Tibial artery (tissue), 4 donors: ENCODE results near the gene STK32C.

ENCODE experiments used
- DNase-seq, 2 donors: peaks; one replicate each; pipeline ENCODE4 v3.0.0-alpha.2; 2019
- H3K27ac ChIP-seq, 2 donors: fragments of 200-600 bp; sonication (generic) in 1 of 2; 1 replicate in 1 of 2; 2 replicates in 1 of 2; pipeline ENCODE4 v1.5.1; 2018 to 2019; ENCODE audit warnings: mild to moderate bottlenecking in 1 of 2
- H3K27me3 ChIP-seq, 2 donors: fragments of 200-600 bp; sonication (generic) in 1 of 2; one replicate each; pipeline versions ENCODE4 v1.5.1 to v1.6.0; 2016 to 2019
- H3K36me3 ChIP-seq, 3 donors: fragments of 200-600 bp; sonication (generic) in 2 of 3; one replicate each; pipeline ENCODE4 v1.5.1; 2016 to 2019; ENCODE audit warnings: mild to moderate bottlenecking in 2 of 3
- H3K4me1 ChIP-seq, 4 donors: fragments of 200-600 bp; sonication (generic) in 2 of 4; 1 replicate in 3 of 4; 2 replicates in 1 of 4; pipeline ENCODE4 v1.5.1; 2016 to 2019
- H3K4me3 ChIP-seq, 2 donors: fragments of 200-600 bp; sonication (generic) in 1 of 2; 1 replicate in 1 of 2; 2 replicates in 1 of 2; pipeline ENCODE4 v1.5.1; 2018 to 2019; ENCODE audit warnings: mild to moderate bottlenecking in 2 of 2
- H3K9me3 ChIP-seq, 3 donors: fragments of 200-600 bp; sonication (generic) in 1 of 3; one replicate each; pipeline ENCODE4 v1.5.1; 2016 to 2019
- intact Hi-C: fragments of 100-400 bp; cut with DNase I; formaldehyde crosslinking; loops from one replicate; pipeline ENCODE4 v1.15.0; 2023; ENCODE audit warnings: low total_unique reads
- TF ChIP-seq, protein P1 (sequence below), 2 experiments: fragments of 200-600 bp in 1 of 2; fragments of 450-650 bp in 1 of 2; IDR thresholded peaks; one replicate each; pipeline ENCODE4 v1.5.1; 2017 to 2019; ENCODE audit warnings: antibody characterized with exemption in 2 of 2, mild to moderate bottlenecking in 1 of 2, moderate library complexity in 1 of 2

The STK32C gene

GRCh38 chr10:132328738-132329137 is 21.0 kb upstream of the STK32C start:
- no peak overlapping the region for H3K4me3 ChIP-seq
- TF ChIP-seq, protein P1, sequence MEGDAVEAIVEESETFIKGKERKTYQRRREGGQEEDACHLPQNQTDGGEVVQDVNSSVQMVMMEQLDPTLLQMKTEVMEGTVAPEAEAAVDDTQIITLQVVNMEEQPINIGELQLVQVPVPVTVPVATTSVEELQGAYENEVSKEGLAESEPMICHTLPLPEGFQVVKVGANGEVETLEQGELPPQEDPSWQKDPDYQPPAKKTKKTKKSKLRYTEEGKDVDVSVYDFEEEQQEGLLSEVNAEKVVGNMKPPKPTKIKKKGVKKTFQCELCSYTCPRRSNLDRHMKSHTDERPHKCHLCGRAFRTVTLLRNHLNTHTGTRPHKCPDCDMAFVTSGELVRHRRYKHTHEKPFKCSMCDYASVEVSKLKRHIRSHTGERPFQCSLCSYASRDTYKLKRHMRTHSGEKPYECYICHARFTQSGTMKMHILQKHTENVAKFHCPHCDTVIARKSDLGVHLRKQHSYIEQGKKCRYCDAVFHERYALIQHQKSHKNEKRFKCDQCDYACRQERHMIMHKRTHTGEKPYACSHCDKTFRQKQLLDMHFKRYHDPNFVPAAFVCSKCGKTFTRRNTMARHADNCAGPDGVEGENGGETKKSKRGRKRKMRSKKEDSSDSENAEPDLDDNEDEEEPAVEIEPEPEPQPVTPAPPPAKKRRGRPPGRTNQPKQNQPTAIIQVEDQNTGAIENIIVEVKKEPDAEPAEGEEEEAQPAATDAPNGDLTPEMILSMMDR (IDR thresholded peaks at IDR 0.05) = no peak
- H3K36me3 ChIP-seq = peaks cover 0 to 8% (median 0%) of the 10 kb centered on the region in 3 donors
- intact Hi-C loops = no loop called here
- no peaks in the 10 kb centered on the region for H3K27me3 ChIP-seq
- no peak overlapping the region for H3K27ac ChIP-seq
- peaks cover 0 to 35% (median 23%) of the 10 kb centered on the region in 4 donors for H3K4me1 ChIP-seq
- DNase-seq = peak in 1 of 2 donors; percentile 34
- no peaks in the 10 kb centered on the region for H3K9me3 ChIP-seq

DNA sequence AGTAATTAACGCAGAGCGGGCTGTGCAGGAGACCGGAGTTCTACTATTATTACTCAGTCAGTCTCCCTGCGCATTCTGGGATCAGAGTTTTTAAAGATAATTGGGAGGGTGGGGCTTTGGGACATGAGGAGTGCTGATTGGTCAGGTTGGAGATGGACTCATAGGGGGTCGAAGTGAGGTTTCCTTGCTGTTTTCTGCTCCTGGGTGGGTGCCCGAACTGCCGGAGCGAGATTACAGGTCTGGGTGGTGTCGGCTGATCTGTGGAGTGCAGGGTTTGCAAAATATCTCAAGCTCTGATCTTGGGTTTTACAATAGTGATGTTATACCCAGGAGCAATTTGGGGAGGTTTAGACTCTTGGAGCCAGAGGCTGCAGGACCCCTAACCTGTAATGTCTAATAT is 20.4 kb upstream of the STK32C start:
- no peak overlapping the region for H3K4me3 ChIP-seq
- no peak for DNase-seq
- TF ChIP-seq, protein P1 (IDR thresholded peaks at IDR 0.05) = no peak
- H3K36me3 ChIP-seq = peaks cover 0 to 8% (median 0%) of the 10 kb centered on the region in 3 donors
- intact Hi-C loops = no loop called here
- H3K27me3 ChIP-seq = no peaks in the 10 kb centered on the region
- H3K9me3 ChIP-seq = no peaks in the 10 kb centered on the region
- H3K4me1 ChIP-seq = peaks cover 0 to 34% (median 23%) of the 10 kb centered on the region in 4 donors
- H3K27ac ChIP-seq = no peak overlapping the region

- no peak overlapping the region for H3K27ac ChIP-seq
- no peaks in the 10 kb centered on the region for H3K27me3 ChIP-seq
- intact Hi-C loops = no loop called here
- H3K9me3 ChIP-seq = no peaks in the 10 kb centered on the region
- peak in 1 of 2 donors; percentile 16 for DNase-seq
- no peak overlapping the region for H3K4me3 ChIP-seq
- TF ChIP-seq, protein P1 (IDR thresholded peaks at IDR 0.05) = no peak
- peaks cover 0 to 8% (median 0%) of the 10 kb centered on the region in 3 donors for H3K36me3 ChIP-seq
- peaks cover 0 to 25% (median 14%) of the 10 kb centered on the region in 4 donors for H3K4me1 ChIP-seq
Observed at GRCh38 chr10:132326925-132327324, 19.2 kb upstream of the STK32C start.

- Histone ChIP-seq H3K9me3 (no peaks in the 10 kb centered on the region), H3K36me3 (peaks cover 0 to 8% (median 0%) of the 10 kb centered on the region in 3 donors), H3K27me3 (no peaks in the 10 kb centered on the region), H3K4me1 (peaks cover 0 to 25% (median 14%) of the 10 kb centered on the region in 4 donors), H3K27ac (no peak overlapping the region), H3K4me3 (no peak overlapping the region)
- intact Hi-C loops = no loop called here
- TF ChIP-seq, protein P1 (IDR thresholded peaks at IDR 0.05) = no peak
- DNase-seq = peak in 1 of 2 donors; percentile 46
Observed at GRCh38 chr10:132326344-132326889, 18.7 kb upstream of the STK32C start.

- intact Hi-C loops = no loop called here
- H3K27ac ChIP-seq = no peak overlapping the region
- no peaks in the 10 kb centered on the region for H3K27me3 ChIP-seq
- peaks cover 0 to 8% (median 0%) of the 10 kb centered on the region in 3 donors for H3K36me3 ChIP-seq
- no peak overlapping the region for H3K4me3 ChIP-seq
- DNase-seq = peak in 1 of 2 donors; percentile 20
- no peaks in the 10 kb centered on the region for H3K9me3 ChIP-seq
- H3K4me1 ChIP-seq = peaks cover 0 to 6% (median 2%) of the 10 kb centered on the region in 4 donors
- TF ChIP-seq, protein P1 (IDR thresholded peaks at IDR 0.05) = no peak
Observed at GRCh38 chr10:132324186-132324585, 16.4 kb upstream of the STK32C start.
